H1 (cell line): ENCODE data around the gene PPRC1. TPM values are rescaled to one million over a fixed set of nuclear protein-coding genes. Genes with fewer than 3 reads are reported as not detected.

Source experiments
- CTCF ChIA-PET: fragments of 300-600 bp; sonication (Branson Sonifier 250); formaldehyde crosslinking; loops from one replicate; lab custom pipeline; 2021; ENCODE audit not compliant: partially characterized antibody; lab: Charles Lee
- POLR2A ChIA-PET: fragments of 300-600 bp; sonication (Branson Sonifier 250); formaldehyde crosslinking; loops from one replicate; lab custom pipeline; 2021; ENCODE audit warnings: inconsistent platforms; ENCODE audit not compliant: partially characterized antibody; lab: Charles Lee
- DNase-seq, 2 experiments: peaks; one replicate each; pipeline versions ENCODE4 v3.0.0 to v3.0.0-alpha.2; 2010 to 2022; ENCODE audit warnings: low spot score in 2 of 2, low read depth in 1 of 2, mixed read lengths in 1 of 2
- FAIRE-seq: peaks from 2 replicates; lab custom pipeline; 2011; peaks lifted over from hg19 to GRCh38; lab: Jason Lieb, UNC
- H2AFZ ChIP-seq: 2 replicates; pipeline ENCODE4 v1.8.1; 2012; ENCODE audit warnings: low read length, inconsistent platforms
- H2AK5ac ChIP-seq: 2 replicates; pipeline ENCODE4 v1.6.1; 2013; ENCODE audit warnings: low read depth, low read length
- H2BK120ac ChIP-seq: replicated peaks from 2 replicates; pipeline ENCODE3; 2013; ENCODE audit warnings: low read depth, low read length, inconsistent platforms
- H2BK12ac ChIP-seq: 2 replicates; pipeline ENCODE4 v1.6.1; 2013; ENCODE audit warnings: low read depth, low read length
- H2BK15ac ChIP-seq: 2 replicates; pipeline ENCODE4 v1.6.1; 2013; ENCODE audit warnings: low read length
- H2BK20ac ChIP-seq: 2 replicates; pipeline ENCODE4 v1.6.1; 2013; ENCODE audit warnings: low read length
- H2BK5ac ChIP-seq: 2 replicates; pipeline ENCODE4 v1.6.1; 2013; ENCODE audit warnings: low read depth, low read length
- H3K14ac ChIP-seq: 2 replicates; pipeline ENCODE4 v1.6.1; 2013; ENCODE audit warnings: inconsistent platforms; ENCODE audit not compliant: insufficient read length
- H3K18ac ChIP-seq: 2 replicates; pipeline ENCODE4 v1.6.1; 2013; ENCODE audit warnings: low read length; ENCODE audit errors: extremely low read depth
- H3K23ac ChIP-seq: 2 replicates; pipeline ENCODE4 v1.6.1; 2013; ENCODE audit warnings: inconsistent platforms; ENCODE audit not compliant: insufficient read length
- H3K23me2 ChIP-seq: 2 replicates; pipeline ENCODE4 v1.6.1; 2013; ENCODE audit warnings: low read depth, low read length
- H3K27ac ChIP-seq: 2 replicates; pipeline ENCODE4 v1.6.1; 2011; ENCODE audit warnings: low read depth, low read length, inconsistent platforms
- H3K27me3 ChIP-seq, 4 experiments: replicated peaks in 1 of 4; 1 replicate in 1 of 4; 2 replicates in 3 of 4; pipeline versions ENCODE4 v1.6.1 to v1.8.1; 2011 to 2013; ENCODE audit warnings: low read length in 3 of 4, mild to moderate bottlenecking in 3 of 4, inconsistent platforms in 2 of 4, mixed read lengths in 2 of 4, moderate library complexity in 1 of 4; ENCODE audit not compliant: control insufficient read depth in 3 of 4, insufficient read depth in 3 of 4; ENCODE audit errors: extremely low read depth in 1 of 4
- H3K36me3 ChIP-seq, 4 experiments: 2 replicates each; pipeline versions ENCODE4 v1.6.1 to v1.8.1; 2011 to 2013; ENCODE audit warnings: mild to moderate bottlenecking in 4 of 4, low read length in 3 of 4, moderate library complexity in 2 of 4, control low read depth in 1 of 4, inconsistent platforms in 1 of 4; ENCODE audit not compliant: insufficient read depth in 4 of 4, control insufficient read depth in 2 of 4
- H3K4ac ChIP-seq: replicated peaks from 2 replicates; pipeline ENCODE3; 2013; ENCODE audit warnings: low read length, low read depth, mixed read lengths, inconsistent platforms; ENCODE audit not compliant: insufficient read length
- H3K4me1 ChIP-seq, 4 experiments: replicated peaks in 1 of 4; 1 replicate in 1 of 4; 2 replicates in 3 of 4; pipeline versions ENCODE4 v1.6.1 to v1.8.1; 2011 to 2013; ENCODE audit warnings: low read length in 3 of 4, inconsistent platforms in 2 of 4, mixed read lengths in 1 of 4; ENCODE audit not compliant: insufficient read depth in 4 of 4, control insufficient read depth in 3 of 4
- H3K4me2 ChIP-seq, 2 experiments: 2 replicates each; pipeline versions ENCODE4 v1.6.1 to v1.8.1; 2011 to 2013; ENCODE audit warnings: low read depth in 2 of 2, low read length in 2 of 2, control low read depth in 1 of 2, inconsistent platforms in 1 of 2, mild to moderate bottlenecking in 1 of 2; ENCODE audit not compliant: insufficient read depth in 1 of 2
- H3K4me3 ChIP-seq, 4 experiments: fragments of 200-600, 300-600 bp in 1 of 4; sonication (generic), shearing (Covaris generic), sonication (Bioruptor Twin) in 1 of 4; 2 replicates each; pipeline versions ENCODE4 v1.5.1 to v1.8.1; 2011 to 2016; ENCODE audit warnings: low read length in 4 of 4, low read depth in 3 of 4, control low read depth in 2 of 4, inconsistent platforms in 2 of 4, mild to moderate bottlenecking in 2 of 4, mixed read lengths in 1 of 4, moderate library complexity in 1 of 4; ENCODE audit not compliant: insufficient read depth in 2 of 4; ENCODE audit errors: extremely low read depth in 1 of 4
- H3K56ac ChIP-seq: replicated peaks from 2 replicates; pipeline ENCODE3; 2013; ENCODE audit warnings: low read depth, mild to moderate bottlenecking, mixed read lengths, low read length, inconsistent platforms; ENCODE audit not compliant: insufficient read length
- H3K79me1 ChIP-seq: 2 replicates; pipeline ENCODE4 v1.6.1; 2013; ENCODE audit warnings: low read depth, low read length, control low read depth
- H3K79me2 ChIP-seq, 2 experiments: 2 replicates each; pipeline versions ENCODE4 v1.6.1 to v1.8.1; 2012 to 2013; ENCODE audit warnings: low read length in 2 of 2, mild to moderate bottlenecking in 2 of 2, inconsistent platforms in 1 of 2; ENCODE audit not compliant: insufficient read depth in 2 of 2, control insufficient read depth in 1 of 2
- H3K9ac ChIP-seq, 4 experiments: replicated peaks in 1 of 4; 1 replicate in 1 of 4; 2 replicates in 3 of 4; pipeline versions ENCODE4 v1.6.1 to v1.8.1; 2011 to 2013; ENCODE audit warnings: low read depth in 3 of 4, low read length in 3 of 4, control low read depth in 2 of 4, mild to moderate bottlenecking in 2 of 4, moderate library complexity in 2 of 4, inconsistent platforms in 1 of 4; ENCODE audit errors: extremely low read depth in 1 of 4
- H3K9me3 ChIP-seq, 2 experiments: 2 replicates each; pipeline versions ENCODE4 v1.6.1 to v1.8.1; 2012 to 2013; ENCODE audit warnings: mild to moderate bottlenecking in 2 of 2, moderate library complexity in 2 of 2, control low read depth in 1 of 2, inconsistent platforms in 1 of 2, low read depth in 1 of 2, low read length in 1 of 2, mixed read lengths in 1 of 2; ENCODE audit not compliant: insufficient read depth in 2 of 2
- H4K20me1 ChIP-seq, 2 experiments: replicated peaks in 1 of 2; 2 replicates each; pipeline versions ENCODE3 to v1.8.1; 2011 to 2013; ENCODE audit warnings: inconsistent platforms in 2 of 2, low read length in 2 of 2, mild to moderate bottlenecking in 1 of 2; ENCODE audit not compliant: insufficient read depth in 2 of 2, control insufficient read depth in 1 of 2
- H4K5ac ChIP-seq: 2 replicates; pipeline ENCODE4 v1.6.1; 2013; ENCODE audit warnings: low read length, low read depth, mixed read lengths, inconsistent platforms; ENCODE audit not compliant: insufficient read length
- H4K8ac ChIP-seq: 2 replicates; pipeline ENCODE4 v1.8.0; 2013; ENCODE audit warnings: mild to moderate bottlenecking, moderate library complexity, low read length, inconsistent platforms; ENCODE audit not compliant: insufficient read depth; ENCODE audit errors: extremely low read depth
- H4K91ac ChIP-seq: replicated peaks from 2 replicates; pipeline ENCODE3; 2013; ENCODE audit warnings: low read length, mixed read lengths, inconsistent platforms; ENCODE audit not compliant: insufficient read length
- ATF2 ChIP-seq: IDR thresholded peaks from 2 replicates; pipeline ENCODE4 v1.6.1; 2012; ENCODE audit warnings: low read length, inconsistent platforms
- ATF3 ChIP-seq: IDR thresholded peaks from 2 replicates; pipeline ENCODE4 v1.6.1; 2011; ENCODE audit warnings: low read depth, mild to moderate bottlenecking, low read length; ENCODE audit not compliant: insufficient read depth
- BCL11A ChIP-seq, 2 experiments: IDR thresholded peaks; one replicate each; pipeline ENCODE4 v1.6.1; 2011; ENCODE audit warnings: low read depth in 2 of 2, low read length in 2 of 2, mild to moderate bottlenecking in 2 of 2
- CBX8 ChIP-seq: fragments of 300-800, 300-1000 bp; sonication (generic); IDR thresholded peaks from 2 replicates; pipeline ENCODE4 v1.7.1; 2016; ENCODE audit warnings: low read depth, low read length, borderline replicate concordance
- JUN ChIP-seq: IDR thresholded peaks from 2 replicates; pipeline ENCODE4 v1.6.1; 2011; ENCODE audit warnings: low read depth, mild to moderate bottlenecking, improper control_type of control experiment, low read length
- RFX5 ChIP-seq: IDR thresholded peaks from 2 replicates; pipeline ENCODE4 v1.6.1; 2011; ENCODE audit warnings: low read depth, low read length, improper control_type of control experiment, borderline replicate concordance
- SIX5 ChIP-seq: IDR thresholded peaks from 2 replicates; pipeline ENCODE4 v1.6.1; 2011; ENCODE audit warnings: mild to moderate bottlenecking, low read depth, low read length
- SP2 ChIP-seq: IDR thresholded peaks from 2 replicates; pipeline ENCODE4 v1.6.1; 2012; ENCODE audit warnings: mild to moderate bottlenecking, low read length, inconsistent platforms
- TAF1 ChIP-seq: IDR thresholded peaks from 2 replicates; pipeline ENCODE4 v1.6.1; 2011; ENCODE audit warnings: mild to moderate bottlenecking, low read depth, low read length
- TEAD4 ChIP-seq: IDR thresholded peaks from 2 replicates; pipeline ENCODE4 v1.6.1; 2012; ENCODE audit warnings: low read depth, low read length, inconsistent platforms, mixed read lengths
- ZNF274 ChIP-seq: IDR thresholded peaks from 2 replicates; pipeline ENCODE4 v1.7.0; 2012; ENCODE audit warnings: low read length, borderline replicate concordance; ENCODE audit errors: extremely low read depth
- WGBS, 2 experiments: shearing (Covaris generic) in 1 of 2; methylation state at CpG; one replicate each; pipeline versions ENCODE4 v1.1.6 to v1.1.7; 2013 to 2015; ENCODE audit warnings: low lambda C conversion rate in 2 of 2, mixed read lengths in 2 of 2, inconsistent platforms in 1 of 2, low coverage in 1 of 2, missing lambda C conversion rate in 1 of 2; ENCODE audit not compliant: insufficient replicate concordance in 2 of 2, insufficient coverage in 1 of 2, insufficient read length in 1 of 2; ENCODE audit errors: extremely low coverage in 1 of 2, missing lambda C conversion rate in 1 of 2; 5-methylcytosine and 5-hydroxymethylcytosine counted together
- polyA plus RNA-seq, 7 experiments: library from polyadenylated mRNA; depleted of rRNA in 3 of 7; stranded (reverse) in 5 of 7; unstranded in 2 of 7; fragments of >200 nt in 5 of 7; fragments of 200-250 nt in 2 of 7; gene quantifications; 1 replicate in 5 of 7; 2 replicates in 1 of 7; 4 replicates in 1 of 7; pipeline versions ENCODE4 v1.2.1 to v1.2.3, GENCODE V29; 2011 to 2013; ENCODE audit warnings: missing spikeins in 2 of 7, mixed read lengths in 2 of 7
- total RNA-seq: library from RNA; stranded (reverse); fragmentation: NEBNext Ultra II Directional; extraction: Animal tissue kit (Norgen Biotek cat#: 25700); gene quantifications from 2 replicates; pipeline ENCODE4 v1.2.1, GENCODE V29; 2021

Gene PPRC1
- total and polyA plus RNA-seq, 2 of the 8 experiments (the other 6 are each of a cell fraction or from before 2014, with no cell fraction given): 46.5 to 88.4 TPM

- 84% methylated on average over 3 of the region's 3 CpGs; no CpG with 5 or more reads in 1 of the 2 experiments for WGBS, 2 experiments
- Histone ChIP-seq H4K8ac (no peak overlapping the region), H3K4me2 (peak overlapping the region in 1 of 2 experiments; percentile 65; a peak in 1 of 4 replicates), H2BK5ac (peak overlapping the region; percentile 94; the same call in 1 of the 2 replicates), H3K9ac (no peak overlapping the region; a peak in 1 of 7 replicates), H3K9me3 (no peaks in the 10 kb centered on the region), H3K27ac (no peak overlapping the region), H3K36me3 (no peaks in the 10 kb centered on the region), H3K4me1 (peaks cover 14 to 24% (median 17%) of the 10 kb centered on the region in 4 experiments; a peak in 6 of 7 replicates), H4K20me1 (no peaks in the 10 kb centered on the region), H4K5ac (no peak overlapping the region), H3K4ac (no peak overlapping the region), H3K4me3 (no peak overlapping the region), H3K23me2 (peaks cover 18% of the 10 kb centered on the region), H3K79me2 (peaks cover 0 to 13% of the 10 kb centered on the region in 2 experiments; a peak in 2 of 4 replicates), H2BK20ac (peak overlapping the region; percentile 29; the same call in 1 of the 2 replicates), H2AK5ac (no peak overlapping the region), H3K23ac (no peak overlapping the region), H4K91ac (no peak overlapping the region), H3K18ac (no peak overlapping the region; the same call in 1 of the 2 replicates), H3K79me1 (no peaks in the 10 kb centered on the region; the same call in 1 of the 2 replicates), H3K27me3 (no peaks in the 10 kb centered on the region), H3K56ac (no peak overlapping the region), H2BK12ac (0 out of 2 replicates have a peak overlapping the region, but pooled peaks have one; percentile 86), H3K14ac (no peak overlapping the region), H2BK15ac (0 out of 2 replicates have a peak overlapping the region, but pooled peaks have one; percentile 13), H2AFZ (no peak overlapping the region), H2BK120ac (no peak overlapping the region)
- POLR2A ChIA-PET: interaction anchor here (0.6 to 4.0 kb wide), 10 partner anchors 8 to 241 kb away, joined by 3 to 37 read pairs (median 5); partner anchors contain the start of genes NOLC1 and PPRC1
- FAIRE-seq (no peak), DNase-seq (no peak)
- CTCF ChIA-PET: interaction anchor here (0.6 to 4.5 kb wide), 10 partner anchors 9 to 521 kb away, joined by 3 to 28 read pairs (median 3); partner anchors contain the start of genes PPRC1 and TRIM8
- TF ChIP-seq ZNF274: no peak
- TF ChIP-seq CBX8: no peak
- TF ChIP-seq SIX5: no peak
- no peak for TF ChIP-seq ATF2
- TF ChIP-seq RFX5: no peak
- TF ChIP-seq SP2: no peak
- no peak for TF ChIP-seq TEAD4
- TF ChIP-seq TAF1: no peak
- TF ChIP-seq JUN: no peak
- no peak for TF ChIP-seq ATF3
- no peak for TF ChIP-seq BCL11A (IDR thresholded peaks at IDR 0.05; ENCODE audit: low read depth in 2 of 2, low read length in 2 of 2)
These were observed 9.6 kb upstream of the PPRC1 start for GRCh38 chr10:102123223-102123622.
